IPS DF 6.9 (cell line): ENCODE results near the gene ME3.
"Not testable (repeated sequence)": the region's sequence is repeated elsewhere in the genome, so short reads cannot be mapped to it uniquely, and the experiment has no call there.

Source experiments
- DNase-seq: peaks from one replicate; pipeline ENCODE4 v3.0.0-alpha.2; 2013; ENCODE audit warnings: low read depth, low spot score
- H3K27ac ChIP-seq: one replicate; pipeline ENCODE4 v1.5.1; 2013; ENCODE audit warnings: low read length, control low read depth
- H3K27me3 ChIP-seq: 2 replicates; pipeline ENCODE4 v1.6.1; 2013; ENCODE audit warnings: mild to moderate bottlenecking, low read length; ENCODE audit not compliant: control insufficient read depth, insufficient read depth
- H3K36me3 ChIP-seq: 2 replicates; pipeline ENCODE4 v1.6.1; 2013; ENCODE audit warnings: low read length; ENCODE audit not compliant: control insufficient read depth, insufficient read depth
- H3K4me1 ChIP-seq: 2 replicates; pipeline ENCODE4 v1.6.1; 2013; ENCODE audit warnings: low read length; ENCODE audit not compliant: control insufficient read depth, insufficient read depth
- H3K4me3 ChIP-seq: 2 replicates; pipeline ENCODE4 v1.5.1; 2013; ENCODE audit warnings: mild to moderate bottlenecking, low read length
- H3K9me3 ChIP-seq: 2 replicates; pipeline ENCODE4 v1.6.1; 2013; ENCODE audit warnings: low read length, inconsistent platforms; ENCODE audit not compliant: control insufficient read depth, insufficient read depth
- WGBS: extraction: QIAGEN DNeasy Blood & Tissue Kit; methylation state at CpG from one replicate; pipeline ENCODE4 v1.1.7; 2013; ENCODE audit warnings: mixed read lengths, missing lambda C conversion rate; ENCODE audit not compliant: insufficient read length, insufficient coverage; 5-methylcytosine and 5-hydroxymethylcytosine counted together

ME3 gene

DNA sequence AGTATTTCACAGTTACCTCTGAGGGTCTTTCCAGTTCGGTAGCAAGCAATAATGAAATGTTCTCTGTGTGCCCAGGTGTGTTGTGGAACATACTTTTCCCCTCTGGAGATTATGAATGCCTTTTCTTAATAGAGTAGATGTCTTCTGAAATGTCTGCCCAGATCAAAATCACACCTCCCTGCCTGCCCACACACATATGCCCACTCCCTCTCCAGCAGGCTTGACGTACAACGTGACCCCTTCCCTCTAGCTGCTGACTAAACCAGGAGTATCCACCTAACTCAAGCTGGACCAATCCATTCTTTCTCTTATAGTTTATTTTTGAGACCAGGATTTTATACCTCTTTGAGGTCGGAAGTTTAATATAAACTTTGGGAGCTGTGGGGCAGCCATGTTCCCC, 48.7 kb downstream of the ME3 start:
- no peak for DNase-seq
- H3K27me3 ChIP-seq = no peaks in the 10 kb centered on the region
- WGBS = no CpG with 5 or more reads among the region's 4 CpGs
- no peaks in the 10 kb centered on the region for H3K9me3 ChIP-seq
- no peak overlapping the region for H3K27ac ChIP-seq
- H3K4me3 ChIP-seq = no peak overlapping the region
- no peaks in the 10 kb centered on the region for H3K4me1 ChIP-seq
- no peaks in the 10 kb centered on the region for H3K36me3 ChIP-seq

DNA sequence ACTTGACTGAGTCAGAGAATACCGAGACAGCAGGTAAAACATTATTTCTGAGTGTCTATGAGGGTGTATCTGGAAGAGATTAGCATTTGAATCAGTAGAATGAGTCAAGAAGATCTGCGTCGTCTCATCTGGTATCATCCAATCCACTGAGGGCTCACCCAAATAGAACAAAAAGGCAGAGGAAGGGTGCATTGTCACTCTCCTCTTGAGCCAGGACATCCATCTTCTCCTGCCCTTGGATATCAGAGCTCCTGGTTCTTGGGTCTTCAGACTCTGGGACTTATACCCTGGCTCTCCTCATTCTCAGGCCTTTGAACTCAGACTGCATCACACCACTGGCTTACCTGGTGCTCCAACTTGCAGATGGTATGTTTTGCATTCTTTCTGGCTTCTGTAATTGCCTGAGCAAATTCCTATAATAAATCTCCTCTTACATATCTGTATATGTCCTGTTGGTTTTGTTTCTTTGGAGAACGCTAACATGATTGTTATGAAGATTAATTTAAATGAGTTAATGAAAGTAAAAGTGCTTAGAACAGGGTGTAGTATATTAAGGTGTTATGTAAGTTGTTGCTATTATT, 49.3 kb downstream of the ME3 start:
- no peak for DNase-seq
- WGBS = 100% methylated on average over 1 of the region's 4 CpGs
- Histone ChIP-seq H3K27ac (no peak overlapping the region), H3K9me3 (no peaks in the 10 kb centered on the region), H3K4me3 (no peak overlapping the region), H3K27me3 (no peaks in the 10 kb centered on the region), H3K36me3 (no peaks in the 10 kb centered on the region), H3K4me1 (no peaks in the 10 kb centered on the region)

DNA sequence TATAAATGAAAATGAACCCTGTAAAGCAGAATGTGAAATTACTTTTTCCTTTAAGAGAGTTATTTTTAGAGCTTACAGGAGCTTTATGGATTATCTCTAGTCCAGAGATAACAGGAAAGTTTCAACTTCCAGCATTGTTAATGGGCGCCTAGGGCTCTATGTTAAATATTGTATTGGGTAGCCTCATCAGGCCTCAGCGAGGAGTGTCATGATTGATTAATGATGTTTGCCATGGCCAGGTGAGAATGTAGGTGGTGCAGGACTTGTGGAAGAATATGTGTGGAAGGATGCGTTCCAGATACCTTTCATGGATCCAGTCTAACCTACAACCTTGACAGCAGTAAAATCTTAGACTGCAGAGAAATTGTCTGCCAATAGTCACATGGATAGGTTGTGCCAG, 50.6 kb downstream of the ME3 start:
- no peaks in the 10 kb centered on the region for H3K4me1 ChIP-seq
- H3K9me3 ChIP-seq = no peaks in the 10 kb centered on the region
- no peak overlapping the region for H3K4me3 ChIP-seq
- H3K27ac ChIP-seq = no peak overlapping the region
- no CpG with 5 or more reads among the region's 3 CpGs for WGBS
- no peaks in the 10 kb centered on the region for H3K27me3 ChIP-seq
- H3K36me3 ChIP-seq = no peaks in the 10 kb centered on the region
- DNase-seq = no peak

GRCh38 chr11:86620891-86621521, 51.4 kb downstream of the ME3 start:
- Histone ChIP-seq H3K36me3 (no peaks in the 10 kb centered on the region), H3K4me3 (no peak overlapping the region), H3K4me1 (no peaks in the 10 kb centered on the region), H3K9me3 (no peaks in the 10 kb centered on the region), H3K27ac (no peak overlapping the region), H3K27me3 (no peaks in the 10 kb centered on the region)
- WGBS = no CpG with 5 or more reads among the region's 2 CpGs
- DNase-seq = no peak

GRCh38 chr11:86619428-86619827, 53.0 kb downstream of the ME3 start:
- not testable (repeated sequence) for H3K27me3 ChIP-seq, H3K9me3 ChIP-seq, H3K4me3 ChIP-seq, H3K4me1 ChIP-seq, DNase-seq, H3K36me3 ChIP-seq, H3K27ac ChIP-seq
- no CpG with 5 or more reads among the region's 3 CpGs for WGBS

DNA sequence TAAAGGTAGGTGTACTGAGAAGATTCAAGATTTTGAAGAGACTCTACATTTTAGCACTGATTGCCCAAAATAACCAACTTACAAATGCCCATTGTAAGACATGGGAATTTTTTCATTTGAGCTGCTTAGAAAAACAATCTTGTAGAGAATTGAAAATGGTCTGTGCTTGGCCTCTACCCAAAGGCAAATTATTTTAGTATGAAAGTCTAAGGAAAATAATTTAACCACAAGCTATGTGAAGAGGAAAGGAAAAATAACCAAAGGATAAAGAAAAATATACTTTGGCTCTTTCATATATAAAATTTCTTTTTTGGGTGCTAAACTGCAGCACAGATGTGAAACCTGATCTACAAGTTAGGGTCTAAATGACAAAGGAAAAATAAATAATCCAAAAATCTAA, 54.9 kb downstream of the ME3 start:
- H3K4me1 ChIP-seq = no peaks in the 10 kb centered on the region
- DNase-seq = no peak
- H3K27ac ChIP-seq = no peak overlapping the region
- no peaks in the 10 kb centered on the region for H3K9me3 ChIP-seq
- H3K36me3 ChIP-seq = no peaks in the 10 kb centered on the region
- no peaks in the 10 kb centered on the region for H3K27me3 ChIP-seq
- no peak overlapping the region for H3K4me3 ChIP-seq

GRCh38 chr11:86615487-86615886, 56.9 kb downstream of the ME3 start:
- no peak overlapping the region for H3K4me3 ChIP-seq
- no peaks in the 10 kb centered on the region for H3K9me3 ChIP-seq
- no peak overlapping the region for H3K27ac ChIP-seq
- no peaks in the 10 kb centered on the region for H3K4me1 ChIP-seq
- no peak for DNase-seq
- no peaks in the 10 kb centered on the region for H3K27me3 ChIP-seq
- no peaks in the 10 kb centered on the region for H3K36me3 ChIP-seq

GRCh38 chr11:86610559-86611341, 61.7 kb downstream of the ME3 start:
- no CpG with 5 or more reads among the region's 5 CpGs for WGBS
- no peak for DNase-seq
- H3K4me1 ChIP-seq = no peaks in the 10 kb centered on the region

GRCh38 chr11:86608251-86608799, 64.1 kb downstream of the ME3 start:
- WGBS = no CpG with 5 or more reads among the region's 7 CpGs
- Histone ChIP-seq H3K27me3 (no peaks in the 10 kb centered on the region), H3K4me1 (no peaks in the 10 kb centered on the region), H3K36me3 (no peaks in the 10 kb centered on the region), H3K27ac (no peak overlapping the region), H3K9me3 (no peaks in the 10 kb centered on the region), H3K4me3 (no peak overlapping the region)
- DNase-seq = no peak

More at GRCh38 chr11:86610559-86611341, 61.7 kb downstream of the ME3 start:
- Histone ChIP-seq H3K9me3 (no peaks in the 10 kb centered on the region), H3K27me3 (no peaks in the 10 kb centered on the region), H3K27ac (no peak overlapping the region), H3K36me3 (no peaks in the 10 kb centered on the region), H3K4me3 (no peak overlapping the region)

DNA sequence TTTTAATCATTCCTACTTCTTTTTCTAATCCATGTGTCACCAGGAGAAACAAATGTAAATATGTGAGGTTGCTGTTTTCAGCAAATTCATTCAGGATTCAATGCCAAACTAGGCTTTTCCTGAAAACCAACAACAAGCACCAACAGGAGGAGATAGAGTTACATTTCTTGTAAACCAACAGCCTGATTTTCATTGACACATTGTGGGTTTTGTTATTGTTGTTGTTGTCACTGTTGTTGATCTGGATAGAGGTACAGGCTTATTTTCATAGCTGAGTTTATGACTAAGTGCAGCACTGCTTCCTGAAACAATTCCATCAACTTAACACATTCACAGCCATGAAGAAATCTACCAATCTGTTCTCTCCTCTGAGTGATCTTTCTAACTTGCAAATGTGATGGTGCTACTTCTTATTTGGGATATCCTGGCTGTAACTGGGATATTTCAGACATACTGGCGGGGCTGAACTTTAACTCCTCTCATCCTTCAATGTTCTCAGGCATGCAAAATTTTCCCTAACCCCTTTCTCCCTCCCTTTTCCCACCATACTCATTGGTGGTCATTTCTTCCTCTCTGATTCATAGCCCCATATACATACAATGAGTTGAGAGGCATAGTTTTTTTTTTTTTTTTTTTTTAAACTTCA, 65.5 kb downstream of the ME3 start:
- H3K36me3 ChIP-seq = no peaks in the 10 kb centered on the region
- no CpG with 5 or more reads among the region's 1 CpG for WGBS
- no peak overlapping the region for H3K27ac ChIP-seq
- H3K9me3 ChIP-seq = no peaks in the 10 kb centered on the region
- DNase-seq = no peak
- no peak overlapping the region for H3K4me3 ChIP-seq
- no peaks in the 10 kb centered on the region for H3K27me3 ChIP-seq
- H3K4me1 ChIP-seq = no peaks in the 10 kb centered on the region
